ENCODE data around the gene STX2.
"Not testable (repeated sequence)": the region's sequence is repeated elsewhere in the genome, so short reads cannot be mapped to it uniquely, and the experiment has no call there.

Gene STX2

GRCh38 chr12:130838951-130839769 is at the start of gene STX2:
STX2 (minus strand) TSS chr12:130839250; CDS start chr12:130839099, 151 bp downstream.
- DNase-seq (ENCODE audit: low read depth): peak; percentile 88

GRCh38 chr12:130887190-130887589 is 48.1 kb upstream of the STX2 start:
- DNase-seq (ENCODE audit: low read depth): not testable (repeated sequence)

GRCh38 chr12:130881548-130881947 is 42.5 kb upstream of the STX2 start:
- DNase-seq (ENCODE audit: low read depth): no peak

GRCh38 chr12:130881046-130881445 is 42.0 kb upstream of the STX2 start:
- no peak for DNase-seq (ENCODE audit: low read depth)

- no peak for DNase-seq (ENCODE audit: low read depth)
Observed at GRCh38 chr12:130880411-130880885, 41.4 kb upstream of the STX2 start.

- no peak for DNase-seq (ENCODE audit: low read depth)
Observed at GRCh38 chr12:130879781-130880389, 40.8 kb upstream of the STX2 start.

GRCh38 chr12:130879212-130879686 is 40.2 kb upstream of the STX2 start:
- DNase-seq (ENCODE audit: low read depth): no peak

- no peak for DNase-seq (ENCODE audit: low read depth)
Observed at GRCh38 chr12:130878193-130879185, 39.4 kb upstream of the STX2 start.

GRCh38 chr12:130877333-130877732 is 38.3 kb upstream of the STX2 start:
- no peak for DNase-seq (ENCODE audit: low read depth)

GRCh38 chr12:130876758-130877157 is 37.7 kb upstream of the STX2 start:
- no peak for DNase-seq (ENCODE audit: low read depth)

- DNase-seq (ENCODE audit: low read depth): no peak
Observed at GRCh38 chr12:130876297-130876696, 37.2 kb upstream of the STX2 start.

- not testable (repeated sequence) for DNase-seq (ENCODE audit: low read depth)
Observed at GRCh38 chr12:130875708-130876107, 36.7 kb upstream of the STX2 start.

GRCh38 chr12:130875193-130875592 is 36.1 kb upstream of the STX2 start:
- DNase-seq (ENCODE audit: low read depth): no peak

GRCh38 chr12:130874696-130875095 is 35.6 kb upstream of the STX2 start:
- DNase-seq (ENCODE audit: low read depth): no peak

- no peak for DNase-seq (ENCODE audit: low read depth)
Observed at GRCh38 chr12:130873825-130874224, 34.8 kb upstream of the STX2 start.

- DNase-seq (ENCODE audit: low read depth): no peak
Observed at GRCh38 chr12:130873106-130873795, 34.2 kb upstream of the STX2 start.

- DNase-seq (ENCODE audit: low read depth): peak; percentile 39
Observed at GRCh38 chr12:130872179-130873096, 33.4 kb upstream of the STX2 start.

GRCh38 chr12:130871286-130872178 is 32.5 kb upstream of the STX2 start, which contains the start of gene RAN:
RAN (plus strand) TSS chr12:130872066; CDS start chr12:130872594, 528 bp downstream.
- DNase-seq (ENCODE audit: low read depth): peak; percentile 95
